Measurements from ENCODE around the gene CRY1. TPM values are rescaled to one million over a fixed set of nuclear protein-coding genes. Genes with fewer than 3 reads are reported as not detected.

The CRY1 gene
- polyA plus RNA-seq, 1 donor (not counting 4 experiments of a cell fraction or from before 2014, with no cell fraction given) = 10.0 TPM

DNA sequence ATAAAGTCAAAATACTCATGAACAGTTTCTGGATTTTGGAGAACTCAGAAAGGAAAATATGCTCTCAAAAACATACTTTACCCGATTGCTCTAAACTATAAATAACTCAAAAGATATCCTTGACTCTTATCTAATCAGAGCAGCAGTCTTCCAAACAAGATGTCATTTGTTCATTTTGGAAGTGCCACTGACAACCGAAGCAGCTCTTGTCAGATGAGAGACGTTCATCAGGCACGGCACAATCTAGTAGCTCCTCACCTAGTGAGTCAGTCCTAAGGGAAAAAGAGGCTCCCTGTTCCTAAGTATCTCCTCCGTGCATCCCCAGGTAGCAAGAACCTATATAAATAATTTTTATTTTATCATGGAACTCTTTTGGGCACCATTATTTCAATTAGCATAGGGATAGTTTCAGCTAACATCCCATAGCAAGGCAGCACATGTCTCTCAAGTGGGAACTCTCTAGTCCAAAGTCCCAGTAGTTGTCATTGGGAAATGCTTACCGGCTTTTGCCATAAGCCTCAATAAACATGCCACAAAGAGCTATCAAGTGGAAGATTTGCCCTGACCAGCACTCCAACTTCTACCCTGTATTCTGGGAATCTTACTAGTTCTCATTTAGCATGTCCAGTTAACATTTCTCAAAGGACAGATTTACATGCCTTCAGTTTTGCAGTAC, 151.7 kb downstream of the CRY1 start:
- dilution Hi-C loops (cut with MboI; ENCODE audit: extremely low pct_ligation_motif_present, low sequenced_read_pairs) = no loop called here
- Histone ChIP-seq H3K36me3 (ENCODE audit: control insufficient read depth in 2 of 2, extremely low read depth in 1 of 2, insufficient read depth in 2 of 2, low read length in 2 of 2) (no peaks in the 10 kb centered on the region), H3K27ac (ENCODE audit: control insufficient read depth, insufficient read depth, low read length) (no peak overlapping the region), H4K20me1 (ENCODE audit: control insufficient read depth, extremely low read depth, insufficient read depth, low read length) (no peaks in the 10 kb centered on the region), H3K9me3 (ENCODE audit: control insufficient read depth, low read depth, low read length) (no peaks in the 10 kb centered on the region), H3K4me3 (ENCODE audit: control insufficient read depth in 2 of 3, extremely low read depth in 1 of 3, insufficient read depth in 2 of 3, low read depth in 1 of 3, low read length in 3 of 3) (no peak overlapping the region), H3K4me1 (ENCODE audit: control insufficient read depth, extremely low read depth, insufficient read depth, low read length) (no peaks in the 10 kb centered on the region), H2AFZ (ENCODE audit: control insufficient read depth, low read length) (no peak overlapping the region), H3K4me2 (ENCODE audit: control insufficient read depth, extremely low read depth, insufficient read depth, low read depth, low read length) (no peak overlapping the region), H3K79me2 (ENCODE audit: control insufficient read depth, insufficient read depth, low read length) (no peaks in the 10 kb centered on the region), H3K9me1 (ENCODE audit: control insufficient read depth, extremely low read depth, insufficient read depth, low read length) (no peaks in the 10 kb centered on the region), H3K27me3 (ENCODE audit: control insufficient read depth, extremely low read depth, insufficient read depth, low read length) (no peaks in the 10 kb centered on the region), H3K9ac (ENCODE audit: control insufficient read depth, extremely low read depth, insufficient read depth, low read length) (no peak overlapping the region)
- FAIRE-seq = no peak
- no peak for DNase-seq (ENCODE audit: low read depth, low spot score)
- TF ChIP-seq, protein P1, sequence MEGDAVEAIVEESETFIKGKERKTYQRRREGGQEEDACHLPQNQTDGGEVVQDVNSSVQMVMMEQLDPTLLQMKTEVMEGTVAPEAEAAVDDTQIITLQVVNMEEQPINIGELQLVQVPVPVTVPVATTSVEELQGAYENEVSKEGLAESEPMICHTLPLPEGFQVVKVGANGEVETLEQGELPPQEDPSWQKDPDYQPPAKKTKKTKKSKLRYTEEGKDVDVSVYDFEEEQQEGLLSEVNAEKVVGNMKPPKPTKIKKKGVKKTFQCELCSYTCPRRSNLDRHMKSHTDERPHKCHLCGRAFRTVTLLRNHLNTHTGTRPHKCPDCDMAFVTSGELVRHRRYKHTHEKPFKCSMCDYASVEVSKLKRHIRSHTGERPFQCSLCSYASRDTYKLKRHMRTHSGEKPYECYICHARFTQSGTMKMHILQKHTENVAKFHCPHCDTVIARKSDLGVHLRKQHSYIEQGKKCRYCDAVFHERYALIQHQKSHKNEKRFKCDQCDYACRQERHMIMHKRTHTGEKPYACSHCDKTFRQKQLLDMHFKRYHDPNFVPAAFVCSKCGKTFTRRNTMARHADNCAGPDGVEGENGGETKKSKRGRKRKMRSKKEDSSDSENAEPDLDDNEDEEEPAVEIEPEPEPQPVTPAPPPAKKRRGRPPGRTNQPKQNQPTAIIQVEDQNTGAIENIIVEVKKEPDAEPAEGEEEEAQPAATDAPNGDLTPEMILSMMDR (optimal IDR thresholded peaks at IDR 0.05 in 1 of 3, IDR thresholded peaks at IDR 0.05 in 1 of 3, conservative IDR thresholded peaks at IDR 0.05 in 1 of 3; ENCODE audit: extremely low read depth in 1 of 3, insufficient read depth in 2 of 3, low read length in 3 of 3) = no peak
- TF ChIP-seq EZH2 (IDR thresholded peaks at IDR 0.05; ENCODE audit: low read length) = no peak

Other genes starting within 250 kb of the CRY1 start
- gene TMEM263, start 137.6 kb downstream of the CRY1 start, polyA plus RNA-seq = 10.8 to 22.6 TPM (median 22.0 TPM) in 3 replicates
- gene MTERF2, start 106.4 kb downstream of the CRY1 start, polyA plus RNA-seq = 5.0 to 9.6 TPM (median 7.1 TPM) in 3 replicates